Sigmoid colon (tissue), 7 donors: ENCODE data around the gene NLRC5. TPM values are rescaled to one million over a fixed set of nuclear protein-coding genes. Genes with fewer than 3 reads are reported as not detected.
A peak's percentile ranks its signal among the peaks of the same experiment; 100 is the strongest.
"Not testable (repeated sequence)": the region's sequence is repeated elsewhere in the genome, so short reads cannot be mapped to it uniquely, and the experiment has no call there.

Experiments used
- DNase-seq: peaks from one replicate; pipeline ENCODE4 v3.0.0-alpha.2; 2019
- H3K27ac ChIP-seq, 4 donors: fragments of 200-600 bp; sonication (generic); one replicate each; pipeline ENCODE4 v1.5.1; 2016 to 2019; ENCODE audit warnings: mild to moderate bottlenecking in 1 of 4
- H3K27me3 ChIP-seq, 3 donors: fragments of 200-600 bp; sonication (generic); one replicate each; pipeline ENCODE4 v1.5.1; 2019; ENCODE audit warnings: mild to moderate bottlenecking in 1 of 3
- H3K36me3 ChIP-seq, 4 donors: fragments of 200-600 bp; sonication (generic); one replicate each; pipeline ENCODE4 v1.5.1; 2016 to 2019
- H3K4me1 ChIP-seq, 4 donors: fragments of 200-600 bp; sonication (generic); one replicate each; pipeline ENCODE4 v1.5.1; 2017 to 2019
- H3K4me3 ChIP-seq, 4 donors: fragments of 200-600 bp; sonication (generic); one replicate each; pipeline ENCODE4 v1.5.1; 2017 to 2019; ENCODE audit warnings: mild to moderate bottlenecking in 2 of 4, moderate library complexity in 1 of 4
- H3K9me3 ChIP-seq, 4 donors: fragments of 200-600 bp in 3 of 4; sonication (generic) in 3 of 4; one replicate each; pipeline versions ENCODE4 v1.5.1 to v1.6.1; 2013 to 2019
- EP300 ChIP-seq, 4 donors: sonication (generic); formaldehyde crosslinking; IDR thresholded peaks; one replicate each; pipeline ENCODE4 v1.6.1; 2017; ENCODE audit warnings: antibody characterized with exemption in 4 of 4
- POLR2A ChIP-seq, 2 donors: fragments of 450-650 bp; IDR thresholded peaks; one replicate each; pipeline ENCODE4 v1.6.1; 2016; ENCODE audit warnings: antibody characterized with exemption in 2 of 2, mild to moderate bottlenecking in 2 of 2, moderate library complexity in 2 of 2
- POLR2AphosphoS5 ChIP-seq, 4 donors: sonication (generic); formaldehyde crosslinking; IDR thresholded peaks; one replicate each; pipeline ENCODE4 v1.6.1; 2017; ENCODE audit warnings: antibody characterized with exemption in 4 of 4
- WGBS, 2 donors: extraction: QIAGEN DNeasy Blood & Tissue Kit; methylation state at CpG; one replicate each; pipeline ENCODE4 v1.1.7; 2013; 5-methylcytosine and 5-hydroxymethylcytosine counted together
- intact Hi-C: fragments of 100-400 bp; cut with DNase I; formaldehyde crosslinking; loops from one replicate; pipeline ENCODE4 v1.15.1; 2023
- polyA plus RNA-seq, 3 donors: library from polyadenylated mRNA; stranded (reverse); fragments of 200-250 nt; gene quantifications; one replicate each; pipeline ENCODE4 v1.2.3, GENCODE V29; 2013
- total RNA-seq, 4 donors: library from RNA; depleted of rRNA; stranded (reverse); fragments of >200 nt; gene quantifications; one replicate each; pipeline ENCODE4 v1.1.0, GENCODE V29; 2016
- TF ChIP-seq, protein P1 (sequence below), 4 experiments: fragments of 450-650 bp in 3 of 4; fragments of 200-600 bp in 1 of 4; IDR thresholded peaks; one replicate each; pipeline ENCODE4 v1.5.1; 2016 to 2019; ENCODE audit warnings: antibody characterized with exemption in 4 of 4, mild to moderate bottlenecking in 3 of 4, moderate library complexity in 2 of 4
- donor health status: healthy with polysubstance abuse.
- donor health status: Bipolar disorder and iron deficiency.
- donor health status: healthy.

Gene NLRC5
- total and polyA plus RNA-seq, 7 donors = 9.5 to 119 (median 19.5) TPM

GRCh38 chr16:57000271-57001025 lies 11.1 kb downstream of the NLRC5 start:
- H3K9me3 ChIP-seq = no peaks in the 10 kb centered on the region
- no peaks in the 10 kb centered on the region for H3K27me3 ChIP-seq
- peaks cover 0 to 14% (median 6%) of the 10 kb centered on the region in 4 donors for H3K4me1 ChIP-seq
- peak overlapping the region in 3 of 4 donors; percentile 16 to 66 (median 51) for H3K27ac ChIP-seq
- TF ChIP-seq POLR2AphosphoS5 (IDR thresholded peaks at IDR 0.05) = peak in 2 of 4 donors; percentile 4 to 46
- TF ChIP-seq, protein P1, sequence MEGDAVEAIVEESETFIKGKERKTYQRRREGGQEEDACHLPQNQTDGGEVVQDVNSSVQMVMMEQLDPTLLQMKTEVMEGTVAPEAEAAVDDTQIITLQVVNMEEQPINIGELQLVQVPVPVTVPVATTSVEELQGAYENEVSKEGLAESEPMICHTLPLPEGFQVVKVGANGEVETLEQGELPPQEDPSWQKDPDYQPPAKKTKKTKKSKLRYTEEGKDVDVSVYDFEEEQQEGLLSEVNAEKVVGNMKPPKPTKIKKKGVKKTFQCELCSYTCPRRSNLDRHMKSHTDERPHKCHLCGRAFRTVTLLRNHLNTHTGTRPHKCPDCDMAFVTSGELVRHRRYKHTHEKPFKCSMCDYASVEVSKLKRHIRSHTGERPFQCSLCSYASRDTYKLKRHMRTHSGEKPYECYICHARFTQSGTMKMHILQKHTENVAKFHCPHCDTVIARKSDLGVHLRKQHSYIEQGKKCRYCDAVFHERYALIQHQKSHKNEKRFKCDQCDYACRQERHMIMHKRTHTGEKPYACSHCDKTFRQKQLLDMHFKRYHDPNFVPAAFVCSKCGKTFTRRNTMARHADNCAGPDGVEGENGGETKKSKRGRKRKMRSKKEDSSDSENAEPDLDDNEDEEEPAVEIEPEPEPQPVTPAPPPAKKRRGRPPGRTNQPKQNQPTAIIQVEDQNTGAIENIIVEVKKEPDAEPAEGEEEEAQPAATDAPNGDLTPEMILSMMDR (IDR thresholded peaks at IDR 0.05) = no peak
- H3K4me3 ChIP-seq = no peak overlapping the region
- peaks cover 0 to 14% (median 0%) of the 10 kb centered on the region in 4 donors for H3K36me3 ChIP-seq
- WGBS, 2 donors = 71 to 81% methylated on average over 5 of the region's 5 CpGs
- DNase-seq = peak; percentile 14
- intact Hi-C loops = no loop called here

DNA sequence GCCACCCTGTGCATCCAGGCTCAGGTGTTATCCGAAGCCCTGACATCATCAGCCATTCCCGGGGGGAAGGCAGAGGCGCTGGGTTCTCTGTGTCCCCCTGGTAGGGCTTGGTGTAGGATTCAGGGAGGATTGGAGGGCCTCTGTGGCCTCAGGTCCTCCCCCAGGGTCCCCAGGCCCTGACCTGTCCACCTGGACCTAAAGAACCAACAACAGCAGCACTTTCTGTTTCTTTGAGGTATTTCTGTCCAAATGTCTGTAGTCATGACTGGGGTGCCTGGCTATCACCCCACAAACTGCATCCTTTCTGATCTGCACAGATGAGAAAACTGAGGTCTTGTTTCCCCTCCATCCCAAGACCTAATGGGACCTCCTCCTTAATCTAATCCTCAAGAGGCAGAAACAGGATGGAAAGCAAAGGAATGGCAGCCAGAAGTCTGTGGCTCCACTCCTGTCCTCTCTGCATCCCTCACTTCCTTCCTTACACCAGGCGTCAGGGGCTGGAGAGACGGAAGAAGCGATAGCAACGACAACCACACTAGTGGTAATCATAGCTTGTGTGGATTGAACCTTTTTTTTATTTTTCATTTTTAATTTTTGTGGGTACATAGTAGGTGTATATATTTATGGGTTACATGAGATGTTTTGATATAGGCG lies 11.8 kb downstream of the NLRC5 start:
- no peaks in the 10 kb centered on the region for H3K9me3 ChIP-seq
- intact Hi-C loops = no loop called here
- no peaks in the 10 kb centered on the region for H3K27me3 ChIP-seq
- peak overlapping the region in 2 of 4 donors; percentile 51 to 66 for H3K27ac ChIP-seq
- H3K36me3 ChIP-seq = peaks cover 0 to 14% (median 0%) of the 10 kb centered on the region in 4 donors
- no peak for DNase-seq
- no peak overlapping the region for H3K4me3 ChIP-seq
- 88 to 93% methylated on average over 8 of the region's 8 CpGs for WGBS, 2 donors
- no peak for TF ChIP-seq POLR2AphosphoS5 (IDR thresholded peaks at IDR 0.05)
- no peak for TF ChIP-seq EP300 (IDR thresholded peaks at IDR 0.05)
- TF ChIP-seq, protein P1 (IDR thresholded peaks at IDR 0.05) = no peak
- TF ChIP-seq POLR2A (IDR thresholded peaks at IDR 0.05) = no peak
- peaks cover 0 to 14% (median 6%) of the 10 kb centered on the region in 4 donors for H3K4me1 ChIP-seq

GRCh38 chr16:57003439-57004386 lies 14.4 kb downstream of the NLRC5 start:
- intact Hi-C loops = no loop called here
- Histone ChIP-seq H3K36me3 (peaks cover 0 to 14% (median 0%) of the 10 kb centered on the region in 4 donors), H3K4me1 (peaks cover 0 to 14% (median 6%) of the 10 kb centered on the region in 4 donors), H3K27ac (no peak overlapping the region), H3K4me3 (no peak overlapping the region), H3K27me3 (no peaks in the 10 kb centered on the region), H3K9me3 (no peaks in the 10 kb centered on the region)
- 77 to 90% methylated on average over 22 of the region's 22 CpGs for WGBS, 2 donors
- DNase-seq = peak; percentile 44
- TF ChIP-seq EP300 (IDR thresholded peaks at IDR 0.05) (no peak), POLR2AphosphoS5 (IDR thresholded peaks at IDR 0.05) (no peak), POLR2A (IDR thresholded peaks at IDR 0.05) (no peak)
- TF ChIP-seq, protein P1 (IDR thresholded peaks at IDR 0.05) = no peak

DNA sequence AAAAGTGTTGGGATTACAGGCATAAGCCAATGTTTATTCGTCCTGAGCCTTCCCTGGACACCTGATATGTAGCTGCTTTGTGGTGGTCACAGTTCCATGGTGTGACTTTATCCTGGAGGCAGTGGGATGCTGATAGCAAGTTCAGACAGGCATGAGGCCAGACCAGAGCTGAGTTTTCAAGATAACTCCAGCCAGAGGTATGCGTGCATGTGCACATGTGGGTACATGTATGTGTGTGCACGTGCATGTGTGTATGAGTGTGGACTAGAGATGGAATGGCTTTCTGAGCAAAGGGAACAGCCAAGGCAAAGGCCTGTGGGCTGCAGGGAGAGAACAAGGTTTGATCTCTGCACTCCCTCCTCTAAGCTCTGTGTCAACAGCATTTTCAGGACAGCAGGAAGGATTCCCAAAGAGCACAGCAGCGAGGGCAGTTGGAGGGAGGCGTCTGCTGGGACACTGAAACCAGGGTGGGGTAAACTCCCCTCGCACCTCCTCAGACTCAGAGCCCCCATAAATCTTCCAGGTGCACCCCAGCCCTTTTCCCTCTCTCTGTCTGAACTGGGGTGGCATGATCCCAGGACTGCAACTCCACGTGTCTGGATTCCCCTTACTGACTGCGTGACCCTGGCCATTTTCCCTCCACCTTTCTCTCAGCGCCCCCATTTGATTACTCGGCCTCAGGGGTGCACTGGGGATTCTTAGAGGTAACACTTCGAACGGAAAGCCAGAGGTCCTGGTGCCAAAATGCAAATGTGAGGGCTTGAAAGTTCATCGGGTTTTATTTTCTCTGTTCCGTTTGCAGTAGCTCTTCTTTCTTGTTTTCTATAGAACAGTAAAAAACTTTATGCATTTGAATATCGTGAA lies 15.3 kb downstream of the NLRC5 start:
- Histone ChIP-seq H3K9me3 (no peaks in the 10 kb centered on the region), H3K27ac (no peak overlapping the region), H3K4me3 (no peak overlapping the region), H3K4me1 (peaks cover 0 to 12% (median 5%) of the 10 kb centered on the region in 4 donors), H3K27me3 (no peaks in the 10 kb centered on the region), H3K36me3 (peaks cover 0 to 14% (median 0%) of the 10 kb centered on the region in 4 donors)
- peak; percentile 25 for DNase-seq
- intact Hi-C loops = no loop called here
- WGBS, 2 donors = 72 to 86% methylated on average over 15 of the region's 15 CpGs
- TF ChIP-seq EP300 (IDR thresholded peaks at IDR 0.05) = no peak

DNA sequence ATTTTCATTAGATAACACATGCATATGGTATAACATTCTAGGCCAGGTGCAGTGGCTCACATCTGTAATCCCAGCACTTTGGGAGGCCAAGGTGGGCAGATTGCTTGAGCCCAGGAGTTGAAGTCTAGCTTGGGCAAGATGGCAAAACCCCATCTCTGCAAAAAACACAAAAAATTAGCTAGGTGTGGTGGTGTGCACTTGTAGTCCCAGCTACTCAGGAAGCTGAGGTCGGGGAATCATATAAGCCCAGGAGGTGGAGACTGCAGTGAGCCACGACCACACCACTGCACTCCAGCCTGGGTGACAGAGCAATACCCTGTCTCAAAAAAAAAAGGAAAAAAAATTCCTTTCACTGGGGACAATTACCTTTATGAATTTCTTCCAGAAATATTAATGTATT lies 16.2 kb downstream of the NLRC5 start:
- H3K27ac ChIP-seq, H3K4me3 ChIP-seq, H3K9me3 ChIP-seq, intact Hi-C loops, DNase-seq, H3K27me3 ChIP-seq, H3K4me1 ChIP-seq: not testable (repeated sequence)
- 52 to 85% methylated on average over 2 of the region's 2 CpGs for WGBS, 2 donors
- peaks cover 0 to 14% (median 0%) of the 10 kb centered on the region in 4 donors for H3K36me3 ChIP-seq
